Glomerular endothelial cell (primary cell): Measurements from ENCODE around the gene SF3B1. TPM values are rescaled to one million over a fixed set of nuclear protein-coding genes. Genes with fewer than 3 reads are reported as not detected.
"Not testable (repeated sequence)": the region's sequence is repeated elsewhere in the genome, so short reads cannot be mapped to it uniquely, and the experiment has no call there.

Experiments used
- DNase-seq: peaks from one replicate; pipeline ENCODE4 v3.0.0-alpha.2; 2011; ENCODE audit warnings: low read depth, low spot score; ENCODE audit errors: extremely low read depth
- total RNA-seq: library from RNA; depleted of rRNA; stranded (reverse); fragments of >200 nt; gene quantifications from 2 replicates; pipeline ENCODE4 v1.2.3, GENCODE V29; 2015

The SF3B1 gene
- total RNA-seq, 1 donor from 2014 or later: 188 TPM

GRCh38 chr2:197345846-197346370 is 88.9 kb downstream of the SF3B1 start:
- no peak for DNase-seq

- DNase-seq: not testable (repeated sequence)
Measured at GRCh38 chr2:197343968-197344367, 90.9 kb downstream of the SF3B1 start.

GRCh38 chr2:197340591-197340990 is 94.2 kb downstream of the SF3B1 start:
- DNase-seq: no peak

Other genes starting within 250 kb of the SF3B1 start
- 8.4 and 11.6 TPM in 2 replicates for gene ANKRD44, start 124.2 kb downstream of the SF3B1 start, total RNA-seq
- gene COQ10B, start 18.5 kb upstream of the SF3B1 start, total RNA-seq: 30.9 and 35.1 TPM in 2 replicates
- 153 and 164 TPM in 2 replicates for gene HSPD1, start 64.8 kb upstream of the SF3B1 start, total RNA-seq
- 120 and 146 TPM in 2 replicates for gene HSPE1, start 65.4 kb upstream of the SF3B1 start, total RNA-seq
- gene MOB4, start 81.0 kb upstream of the SF3B1 start, total RNA-seq: 28.2 and 32.3 TPM in 2 replicates
- 4.6 and 6.3 TPM in 2 replicates for gene RFTN2, start 240.6 kb upstream of the SF3B1 start, total RNA-seq